HEK293 (cell line): ENCODE data around the gene PLA2G2A.

Experiments used
- TCF7L2 ChIP-seq: IDR thresholded peaks from 2 replicates; pipeline ENCODE4 v1.6.1; 2011; ENCODE audit warnings: low read depth, mild to moderate bottlenecking, inconsistent platforms, low read length, moderate library complexity, borderline replicate concordance
- ZFHX2 ChIP-seq: fragments of 450-650 bp; formaldehyde crosslinking; conservative IDR thresholded peaks from 2 replicates; pipeline ENCODE4 v1.5.1; 2016; ENCODE audit warnings: missing biosample characterization, missing genetic modification characterization
- ZNF121 ChIP-seq: fragments of 450-650 bp; formaldehyde crosslinking; IDR thresholded peaks from 2 replicates; pipeline ENCODE4 v1.5.1; 2016; ENCODE audit warnings: missing biosample characterization, missing genetic modification characterization
- ZNF174 ChIP-seq: fragments of 450-650 bp; formaldehyde crosslinking; IDR thresholded peaks from 2 replicates; pipeline ENCODE4 v1.5.0; 2017; ENCODE audit warnings: missing biosample characterization, mild to moderate bottlenecking, missing genetic modification characterization
- ZNF555 ChIP-seq: fragments of 450-650 bp; formaldehyde crosslinking; conservative IDR thresholded peaks from 2 replicates; pipeline ENCODE4 v1.5.1; 2017; ENCODE audit warnings: missing biosample characterization, mild to moderate bottlenecking, missing genetic modification characterization, inconsistent platforms
- ZNF621 ChIP-seq: fragments of 450-650 bp; formaldehyde crosslinking; IDR thresholded peaks from 2 replicates; pipeline ENCODE4 v1.5.1; 2017; ENCODE audit warnings: missing biosample characterization, missing genetic modification characterization
- TF ChIP-seq, protein P1 (sequence below): fragments of 450-650 bp; formaldehyde crosslinking; IDR thresholded peaks from 2 replicates; pipeline ENCODE4 v1.5.1; 2016; ENCODE audit warnings: missing biosample characterization, missing genetic modification characterization
- TF ChIP-seq, protein P2 (sequence below): sonication (generic); formaldehyde crosslinking; IDR thresholded peaks from 2 replicates; pipeline ENCODE4 v1.8.1; 2022; ENCODE audit warnings: mild to moderate bottlenecking, moderate library complexity, missing genetic modification reagents
- TF ChIP-seq, protein P3 (sequence below): fragments of 450-650 bp; formaldehyde crosslinking; IDR thresholded peaks from 2 replicates; pipeline ENCODE4 v1.5.1; 2016; ENCODE audit warnings: missing biosample characterization, missing genetic modification characterization
- TF ChIP-seq, protein P4 (sequence below): fragments of 450-650 bp; formaldehyde crosslinking; IDR thresholded peaks from 2 replicates; pipeline ENCODE4 v1.5.1; 2016; ENCODE audit warnings: missing biosample characterization, missing genetic modification characterization

DNA sequence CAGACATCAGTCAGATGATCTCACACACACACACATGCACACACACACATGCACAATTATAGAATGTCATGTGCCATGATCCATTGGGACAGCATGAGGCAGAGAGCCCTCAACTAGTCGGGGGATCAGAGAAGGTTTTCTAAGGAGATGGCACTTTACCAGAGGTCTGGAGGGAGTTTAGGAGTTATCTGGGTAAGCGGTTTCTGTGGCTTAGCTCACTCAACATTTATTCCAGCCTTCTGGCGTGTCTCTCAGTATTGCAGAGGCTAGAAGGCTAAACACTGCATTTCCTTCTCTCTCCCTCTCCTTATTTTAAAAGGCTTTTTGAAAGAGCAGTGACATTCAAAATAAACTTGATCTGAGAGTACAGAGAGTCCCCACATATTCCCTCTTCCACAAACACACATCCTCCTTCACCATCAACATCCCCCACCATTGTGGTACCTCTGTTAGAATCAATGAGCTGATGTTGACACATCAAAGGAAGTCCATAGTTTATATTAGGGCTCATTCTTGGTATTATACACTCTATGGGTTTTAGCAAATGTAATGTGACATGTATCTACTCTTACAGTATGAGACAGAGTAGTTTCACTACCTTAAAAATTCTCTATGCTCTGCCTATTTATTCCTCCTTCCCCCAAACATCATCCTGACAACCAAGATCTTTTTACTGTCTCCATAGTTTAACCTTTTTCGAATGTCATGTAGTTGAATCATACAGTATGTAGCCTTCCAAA lies 9.0 kb upstream of the PLA2G2A start:
- TF ChIP-seq ZNF555 (no peak), ZNF621 (no peak), ZNF121 (tag by site-specific recombination) (no peak), ZNF174 (tag by site-specific recombination) (no peak), ZFHX2 (no peak), TCF7L2 (no peak)
- TF ChIP-seq, protein P1, sequence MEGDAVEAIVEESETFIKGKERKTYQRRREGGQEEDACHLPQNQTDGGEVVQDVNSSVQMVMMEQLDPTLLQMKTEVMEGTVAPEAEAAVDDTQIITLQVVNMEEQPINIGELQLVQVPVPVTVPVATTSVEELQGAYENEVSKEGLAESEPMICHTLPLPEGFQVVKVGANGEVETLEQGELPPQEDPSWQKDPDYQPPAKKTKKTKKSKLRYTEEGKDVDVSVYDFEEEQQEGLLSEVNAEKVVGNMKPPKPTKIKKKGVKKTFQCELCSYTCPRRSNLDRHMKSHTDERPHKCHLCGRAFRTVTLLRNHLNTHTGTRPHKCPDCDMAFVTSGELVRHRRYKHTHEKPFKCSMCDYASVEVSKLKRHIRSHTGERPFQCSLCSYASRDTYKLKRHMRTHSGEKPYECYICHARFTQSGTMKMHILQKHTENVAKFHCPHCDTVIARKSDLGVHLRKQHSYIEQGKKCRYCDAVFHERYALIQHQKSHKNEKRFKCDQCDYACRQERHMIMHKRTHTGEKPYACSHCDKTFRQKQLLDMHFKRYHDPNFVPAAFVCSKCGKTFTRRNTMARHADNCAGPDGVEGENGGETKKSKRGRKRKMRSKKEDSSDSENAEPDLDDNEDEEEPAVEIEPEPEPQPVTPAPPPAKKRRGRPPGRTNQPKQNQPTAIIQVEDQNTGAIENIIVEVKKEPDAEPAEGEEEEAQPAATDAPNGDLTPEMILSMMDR: no peak
- TF ChIP-seq, protein P2, sequence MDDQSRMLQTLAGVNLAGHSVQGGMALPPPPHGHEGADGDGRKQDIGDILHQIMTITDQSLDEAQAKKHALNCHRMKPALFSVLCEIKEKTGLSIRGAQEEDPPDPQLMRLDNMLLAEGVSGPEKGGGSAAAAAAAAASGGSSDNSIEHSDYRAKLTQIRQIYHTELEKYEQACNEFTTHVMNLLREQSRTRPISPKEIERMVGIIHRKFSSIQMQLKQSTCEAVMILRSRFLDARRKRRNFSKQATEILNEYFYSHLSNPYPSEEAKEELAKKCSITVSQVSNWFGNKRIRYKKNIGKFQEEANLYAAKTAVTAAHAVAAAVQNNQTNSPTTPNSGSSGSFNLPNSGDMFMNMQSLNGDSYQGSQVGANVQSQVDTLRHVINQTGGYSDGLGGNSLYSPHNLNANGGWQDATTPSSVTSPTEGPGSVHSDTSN: no peak
- TF ChIP-seq, protein P3, sequence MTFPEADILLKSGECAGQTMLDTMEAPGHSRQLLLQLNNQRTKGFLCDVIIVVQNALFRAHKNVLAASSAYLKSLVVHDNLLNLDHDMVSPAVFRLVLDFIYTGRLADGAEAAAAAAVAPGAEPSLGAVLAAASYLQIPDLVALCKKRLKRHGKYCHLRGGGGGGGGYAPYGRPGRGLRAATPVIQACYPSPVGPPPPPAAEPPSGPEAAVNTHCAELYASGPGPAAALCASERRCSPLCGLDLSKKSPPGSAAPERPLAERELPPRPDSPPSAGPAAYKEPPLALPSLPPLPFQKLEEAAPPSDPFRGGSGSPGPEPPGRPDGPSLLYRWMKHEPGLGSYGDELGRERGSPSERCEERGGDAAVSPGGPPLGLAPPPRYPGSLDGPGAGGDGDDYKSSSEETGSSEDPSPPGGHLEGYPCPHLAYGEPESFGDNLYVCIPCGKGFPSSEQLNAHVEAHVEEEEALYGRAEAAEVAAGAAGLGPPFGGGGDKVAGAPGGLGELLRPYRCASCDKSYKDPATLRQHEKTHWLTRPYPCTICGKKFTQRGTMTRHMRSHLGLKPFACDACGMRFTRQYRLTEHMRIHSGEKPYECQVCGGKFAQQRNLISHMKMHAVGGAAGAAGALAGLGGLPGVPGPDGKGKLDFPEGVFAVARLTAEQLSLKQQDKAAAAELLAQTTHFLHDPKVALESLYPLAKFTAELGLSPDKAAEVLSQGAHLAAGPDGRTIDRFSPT (tag by site-specific recombination): no peak
- TF ChIP-seq, protein P4, sequence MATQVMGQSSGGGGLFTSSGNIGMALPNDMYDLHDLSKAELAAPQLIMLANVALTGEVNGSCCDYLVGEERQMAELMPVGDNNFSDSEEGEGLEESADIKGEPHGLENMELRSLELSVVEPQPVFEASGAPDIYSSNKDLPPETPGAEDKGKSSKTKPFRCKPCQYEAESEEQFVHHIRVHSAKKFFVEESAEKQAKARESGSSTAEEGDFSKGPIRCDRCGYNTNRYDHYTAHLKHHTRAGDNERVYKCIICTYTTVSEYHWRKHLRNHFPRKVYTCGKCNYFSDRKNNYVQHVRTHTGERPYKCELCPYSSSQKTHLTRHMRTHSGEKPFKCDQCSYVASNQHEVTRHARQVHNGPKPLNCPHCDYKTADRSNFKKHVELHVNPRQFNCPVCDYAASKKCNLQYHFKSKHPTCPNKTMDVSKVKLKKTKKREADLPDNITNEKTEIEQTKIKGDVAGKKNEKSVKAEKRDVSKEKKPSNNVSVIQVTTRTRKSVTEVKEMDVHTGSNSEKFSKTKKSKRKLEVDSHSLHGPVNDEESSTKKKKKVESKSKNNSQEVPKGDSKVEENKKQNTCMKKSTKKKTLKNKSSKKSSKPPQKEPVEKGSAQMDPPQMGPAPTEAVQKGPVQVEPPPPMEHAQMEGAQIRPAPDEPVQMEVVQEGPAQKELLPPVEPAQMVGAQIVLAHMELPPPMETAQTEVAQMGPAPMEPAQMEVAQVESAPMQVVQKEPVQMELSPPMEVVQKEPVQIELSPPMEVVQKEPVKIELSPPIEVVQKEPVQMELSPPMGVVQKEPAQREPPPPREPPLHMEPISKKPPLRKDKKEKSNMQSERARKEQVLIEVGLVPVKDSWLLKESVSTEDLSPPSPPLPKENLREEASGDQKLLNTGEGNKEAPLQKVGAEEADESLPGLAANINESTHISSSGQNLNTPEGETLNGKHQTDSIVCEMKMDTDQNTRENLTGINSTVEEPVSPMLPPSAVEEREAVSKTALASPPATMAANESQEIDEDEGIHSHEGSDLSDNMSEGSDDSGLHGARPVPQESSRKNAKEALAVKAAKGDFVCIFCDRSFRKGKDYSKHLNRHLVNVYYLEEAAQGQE (tag by site-specific recombination): no peak
